Measurements from ENCODE around the gene AK5.
A peak's percentile ranks its signal among the peaks of the same experiment; 100 is the strongest.
"Not testable (repeated sequence)": the region's sequence is repeated elsewhere in the genome, so short reads cannot be mapped to it uniquely, and the experiment has no call there.

The AK5 gene

GRCh38 chr1:77506771-77507170 lies 225.0 kb downstream of the AK5 start:
- 96% methylated on average over 4 of the region's 4 CpGs for WGBS
- no peak overlapping the region for H3K9ac ChIP-seq (ENCODE audit: low read depth, low read length)
- no peak overlapping the region for H3K4me3 ChIP-seq (ENCODE audit: low read length)
- no peaks in the 10 kb centered on the region for H3K4me1 ChIP-seq (ENCODE audit: insufficient read depth, low read length)
- H3K9me3 ChIP-seq (ENCODE audit: insufficient read depth, low read depth, low read length), result no peaks in the 10 kb centered on the region
- no peaks in the 10 kb centered on the region for H3K36me3 ChIP-seq (ENCODE audit: insufficient read depth, low read length)
- no peak overlapping the region for H3K27ac ChIP-seq (ENCODE audit: low read depth, low read length)
- no peaks in the 10 kb centered on the region for H3K27me3 ChIP-seq (ENCODE audit: insufficient read depth, low read length)

GRCh38 chr1:77509051-77509492 lies 227.3 kb downstream of the AK5 start:
- Histone ChIP-seq H3K27ac (ENCODE audit: low read depth, low read length) (no peak overlapping the region), H3K9ac (ENCODE audit: low read depth, low read length) (no peak overlapping the region), H3K36me3 (ENCODE audit: insufficient read depth, low read length) (no peaks in the 10 kb centered on the region), H3K4me1 (ENCODE audit: insufficient read depth, low read length) (peaks cover 4% of the 10 kb centered on the region), H3K4me3 (ENCODE audit: low read length) (no peak overlapping the region), H3K27me3 (ENCODE audit: insufficient read depth, low read length) (no peaks in the 10 kb centered on the region), H3K9me3 (ENCODE audit: insufficient read depth, low read depth, low read length) (no peaks in the 10 kb centered on the region)
- 95% methylated on average over 3 of the region's 3 CpGs for WGBS

- Histone ChIP-seq H3K4me1 (ENCODE audit: insufficient read depth, low read length) (peaks cover 12% of the 10 kb centered on the region), H3K36me3 (ENCODE audit: insufficient read depth, low read length) (no peaks in the 10 kb centered on the region), H3K9ac (ENCODE audit: low read depth, low read length) (no peak overlapping the region), H3K9me3 (ENCODE audit: insufficient read depth, low read depth, low read length) (no peaks in the 10 kb centered on the region), H3K4me3 (ENCODE audit: low read length) (no peak overlapping the region), H3K27me3 (ENCODE audit: insufficient read depth, low read length) (no peaks in the 10 kb centered on the region), H3K27ac (ENCODE audit: low read depth, low read length) (no peak overlapping the region)
- 86% methylated on average over 2 of the region's 2 CpGs for WGBS
These were observed 228.1 kb downstream of the AK5 start for GRCh38 chr1:77509898-77510297.

- no peaks in the 10 kb centered on the region for H3K36me3 ChIP-seq (ENCODE audit: insufficient read depth, low read length)
- no peak overlapping the region for H3K9ac ChIP-seq (ENCODE audit: low read depth, low read length)
- H3K27me3 ChIP-seq (ENCODE audit: insufficient read depth, low read length), result no peaks in the 10 kb centered on the region
- H3K4me3 ChIP-seq (ENCODE audit: low read length), result no peak overlapping the region
- H3K9me3 ChIP-seq (ENCODE audit: insufficient read depth, low read depth, low read length), result no peaks in the 10 kb centered on the region
- peaks cover 21% of the 10 kb centered on the region for H3K4me1 ChIP-seq (ENCODE audit: insufficient read depth, low read length)
- no peak overlapping the region for H3K27ac ChIP-seq (ENCODE audit: low read depth, low read length)
- 83% methylated on average over 2 of the region's 2 CpGs for WGBS
These were observed 229.6 kb downstream of the AK5 start for GRCh38 chr1:77511440-77511840.

- H3K9me3 ChIP-seq (ENCODE audit: insufficient read depth, low read depth, low read length); H3K27ac ChIP-seq (ENCODE audit: low read depth, low read length); H3K9ac ChIP-seq (ENCODE audit: low read depth, low read length); H3K4me3 ChIP-seq (ENCODE audit: low read length); H3K27me3 ChIP-seq (ENCODE audit: insufficient read depth, low read length); H3K36me3 ChIP-seq (ENCODE audit: insufficient read depth, low read length): not testable (repeated sequence)
- peaks cover 21% of the 10 kb centered on the region for H3K4me1 ChIP-seq (ENCODE audit: insufficient read depth, low read length)
- 95% methylated on average over 1 of the region's 3 CpGs for WGBS
These were observed 230.8 kb downstream of the AK5 start for GRCh38 chr1:77512650-77513049.

GRCh38 chr1:77513839-77514763 lies 232.3 kb downstream of the AK5 start:
- Histone ChIP-seq H3K4me3 (ENCODE audit: low read length) (peak overlapping the region; percentile 27; the same call in 1 of the 2 replicates), H3K36me3 (ENCODE audit: insufficient read depth, low read length) (no peaks in the 10 kb centered on the region), H3K27ac (ENCODE audit: low read depth, low read length) (peak overlapping the region; percentile 90), H3K9me3 (ENCODE audit: insufficient read depth, low read depth, low read length) (no peaks in the 10 kb centered on the region), H3K9ac (ENCODE audit: low read depth, low read length) (peak overlapping the region; percentile 58), H3K4me1 (ENCODE audit: insufficient read depth, low read length) (peaks cover 21% of the 10 kb centered on the region), H3K27me3 (ENCODE audit: insufficient read depth, low read length) (no peaks in the 10 kb centered on the region)
- WGBS, result 74% methylated on average over 16 of the region's 17 CpGs

- no peaks in the 10 kb centered on the region for H3K36me3 ChIP-seq (ENCODE audit: insufficient read depth, low read length)
- H3K4me1 ChIP-seq (ENCODE audit: insufficient read depth, low read length), result peaks cover 21% of the 10 kb centered on the region
- H3K27ac ChIP-seq (ENCODE audit: low read depth, low read length), result peak overlapping the region; percentile 90
- H3K4me3 ChIP-seq (ENCODE audit: low read length), result peak overlapping the region; percentile 27; the same call in 1 of the 2 replicates
- H3K9ac ChIP-seq (ENCODE audit: low read depth, low read length), result peak overlapping the region; percentile 58
- no peaks in the 10 kb centered on the region for H3K27me3 ChIP-seq (ENCODE audit: insufficient read depth, low read length)
- 36% methylated on average over 9 of the region's 10 CpGs for WGBS
- no peaks in the 10 kb centered on the region for H3K9me3 ChIP-seq (ENCODE audit: insufficient read depth, low read depth, low read length)
These were observed 233.3 kb downstream of the AK5 start for GRCh38 chr1:77514921-77515776.

GRCh38 chr1:77516106-77516505 lies 234.3 kb downstream of the AK5 start:
- 94% methylated on average over 2 of the region's 2 CpGs for WGBS
- no peaks in the 10 kb centered on the region for H3K9me3 ChIP-seq (ENCODE audit: insufficient read depth, low read depth, low read length)
- H3K27ac ChIP-seq (ENCODE audit: low read depth, low read length), result no peak overlapping the region
- H3K9ac ChIP-seq (ENCODE audit: low read depth, low read length), result no peak overlapping the region
- peaks cover 21% of the 10 kb centered on the region for H3K4me1 ChIP-seq (ENCODE audit: insufficient read depth, low read length)
- no peaks in the 10 kb centered on the region for H3K36me3 ChIP-seq (ENCODE audit: insufficient read depth, low read length)
- H3K27me3 ChIP-seq (ENCODE audit: insufficient read depth, low read length), result no peaks in the 10 kb centered on the region
- H3K4me3 ChIP-seq (ENCODE audit: low read length), result no peak overlapping the region

- 83% methylated on average over 3 of the region's 3 CpGs for WGBS
- Histone ChIP-seq H3K36me3 (ENCODE audit: insufficient read depth, low read length) (no peaks in the 10 kb centered on the region), H3K27me3 (ENCODE audit: insufficient read depth, low read length) (no peaks in the 10 kb centered on the region), H3K9me3 (ENCODE audit: insufficient read depth, low read depth, low read length) (no peaks in the 10 kb centered on the region), H3K4me3 (ENCODE audit: low read length) (no peak overlapping the region), H3K9ac (ENCODE audit: low read depth, low read length) (no peak overlapping the region), H3K27ac (ENCODE audit: low read depth, low read length) (no peak overlapping the region), H3K4me1 (ENCODE audit: insufficient read depth, low read length) (no peaks in the 10 kb centered on the region)
These were observed 242.2 kb downstream of the AK5 start for GRCh38 chr1:77524038-77524437.

GRCh38 chr1:77531149-77531548 lies 249.3 kb downstream of the AK5 start:
- H3K27ac ChIP-seq (ENCODE audit: low read depth, low read length); H3K4me3 ChIP-seq (ENCODE audit: low read length); H3K4me1 ChIP-seq (ENCODE audit: insufficient read depth, low read length); H3K27me3 ChIP-seq (ENCODE audit: insufficient read depth, low read length); H3K36me3 ChIP-seq (ENCODE audit: insufficient read depth, low read length); H3K9me3 ChIP-seq (ENCODE audit: insufficient read depth, low read depth, low read length); H3K9ac ChIP-seq (ENCODE audit: low read depth, low read length): not testable (repeated sequence)
- WGBS, result 95% methylated on average over 8 of the region's 8 CpGs

GRCh38 chr1:77531596-77532280 lies 249.9 kb downstream of the AK5 start:
- H3K9me3 ChIP-seq (ENCODE audit: insufficient read depth, low read depth, low read length); H3K4me3 ChIP-seq (ENCODE audit: low read length); H3K27me3 ChIP-seq (ENCODE audit: insufficient read depth, low read length); H3K27ac ChIP-seq (ENCODE audit: low read depth, low read length); H3K9ac ChIP-seq (ENCODE audit: low read depth, low read length); H3K36me3 ChIP-seq (ENCODE audit: insufficient read depth, low read length); H3K4me1 ChIP-seq (ENCODE audit: insufficient read depth, low read length): not testable (repeated sequence)
- WGBS, result 97% methylated on average over 49 of the region's 49 CpGs

Measured in HUES64 (cell line).